Liver (tissue), 9 donors: ENCODE data around the gene CLCN2. TPM values are rescaled to one million over a fixed set of nuclear protein-coding genes. Genes with fewer than 3 reads are reported as not detected.

Experiments
- DNase-seq: peaks from one replicate; pipeline ENCODE4 v3.0.0-alpha.2; 2017; ENCODE audit warnings: low spot score
- H3K27ac ChIP-seq, 2 donors: one replicate each; pipeline ENCODE4 v1.7.0; 2013; ENCODE audit warnings: inconsistent platforms in 2 of 2, low read length in 2 of 2, control low read depth in 1 of 2, low read depth in 1 of 2, mild to moderate bottlenecking in 1 of 2
- H3K27me3 ChIP-seq, 4 donors: one replicate each; pipeline versions ENCODE4 v1.6.1 to v1.7.0; 2013; ENCODE audit warnings: low read length in 3 of 4, inconsistent platforms in 1 of 4, mild to moderate bottlenecking in 1 of 4, moderate library complexity in 1 of 4; ENCODE audit not compliant: control insufficient read depth in 4 of 4, insufficient read depth in 4 of 4
- H3K36me3 ChIP-seq, 4 donors: one replicate each; pipeline versions ENCODE4 v1.6.1 to v1.7.0; 2013; ENCODE audit warnings: low read length in 3 of 4, mild to moderate bottlenecking in 3 of 4, low read depth in 1 of 4, moderate library complexity in 1 of 4; ENCODE audit not compliant: control insufficient read depth in 4 of 4, insufficient read depth in 3 of 4
- H3K4me1 ChIP-seq, 4 donors: one replicate each; pipeline versions ENCODE4 v1.6.1 to v1.7.0; 2013; ENCODE audit warnings: low read length in 3 of 4, mild to moderate bottlenecking in 3 of 4, moderate library complexity in 1 of 4; ENCODE audit not compliant: control insufficient read depth in 4 of 4, insufficient read depth in 4 of 4
- H3K4me3 ChIP-seq, 3 donors: one replicate each; pipeline versions ENCODE4 v1.6.1 to v1.7.0; 2013; ENCODE audit warnings: low read length in 3 of 3, control low read depth in 1 of 3, low read depth in 1 of 3, mild to moderate bottlenecking in 1 of 3
- H3K9ac ChIP-seq, 2 donors: one replicate each; pipeline ENCODE4 v1.7.0; 2013; ENCODE audit warnings: low read length in 2 of 2, mild to moderate bottlenecking in 2 of 2, moderate library complexity in 2 of 2, control low read depth in 1 of 2, low read depth in 1 of 2
- H3K9me3 ChIP-seq, 4 donors: one replicate each; pipeline versions ENCODE4 v1.6.1 to v1.7.0; 2013; ENCODE audit warnings: low read length in 3 of 4; ENCODE audit not compliant: control insufficient read depth in 4 of 4
- FOXA2 ChIP-seq: IDR thresholded peaks from 2 replicates; pipeline ENCODE4 v1.6.1; 2016; ENCODE audit warnings: antibody characterized with exemption
- GABPA ChIP-seq, 2 donors: IDR thresholded peaks in 1 of 2; conservative IDR thresholded peaks in 1 of 2; 2 replicates each; pipeline ENCODE4 v1.6.1; 2016; ENCODE audit warnings: antibody characterized with exemption in 2 of 2, mild to moderate bottlenecking in 1 of 2, moderate library complexity in 1 of 2
- HNF4G ChIP-seq: IDR thresholded peaks from 2 replicates; pipeline ENCODE4 v1.6.1; 2016; ENCODE audit warnings: antibody characterized with exemption
- JUND ChIP-seq, 2 donors: IDR thresholded peaks; 2 replicates each; pipeline ENCODE4 v1.6.1; 2016; ENCODE audit warnings: antibody characterized with exemption in 2 of 2
- MAX ChIP-seq: IDR thresholded peaks from 2 replicates; pipeline ENCODE4 v1.6.1; 2016; ENCODE audit warnings: antibody characterized with exemption
- NR2F2 ChIP-seq: IDR thresholded peaks from 2 replicates; pipeline ENCODE4 v1.6.1; 2016; ENCODE audit warnings: antibody characterized with exemption
- RAD21 ChIP-seq, 2 donors: IDR thresholded peaks; 2 replicates each; pipeline ENCODE4 v1.6.1; 2016; ENCODE audit warnings: antibody characterized with exemption in 2 of 2, mild to moderate bottlenecking in 2 of 2
- REST ChIP-seq: IDR thresholded peaks from 2 replicates; pipeline ENCODE4 v1.6.1; 2016; ENCODE audit warnings: antibody characterized with exemption, mild to moderate bottlenecking
- RXRA ChIP-seq, 2 donors: IDR thresholded peaks; 2 replicates each; pipeline ENCODE4 v1.6.1; 2017 to 2018; ENCODE audit warnings: antibody characterized with exemption in 2 of 2, mild to moderate bottlenecking in 1 of 2
- SP1 ChIP-seq: IDR thresholded peaks from 2 replicates; pipeline ENCODE4 v1.6.1; 2018; ENCODE audit warnings: antibody characterized with exemption, mild to moderate bottlenecking
- TAF1 ChIP-seq: conservative IDR thresholded peaks from 2 replicates; pipeline ENCODE4 v1.6.1; 2016; ENCODE audit warnings: antibody characterized with exemption, mild to moderate bottlenecking
- YY1 ChIP-seq: IDR thresholded peaks from 2 replicates; pipeline ENCODE4 v1.6.1; 2016; ENCODE audit warnings: antibody characterized with exemption, mild to moderate bottlenecking
- WGBS: extraction: QIAGEN DNeasy Blood & Tissue Kit; methylation state at CpG from one replicate; pipeline ENCODE4 v1.1.7; 2013; 5-methylcytosine and 5-hydroxymethylcytosine counted together
- polyA plus RNA-seq, 2 donors: library from polyadenylated mRNA; stranded (reverse) in 1 of 2; unstranded in 1 of 2; fragments of 200-250 nt in 1 of 2; fragments of >200 nt in 1 of 2; fragmentation: Nextera tagmentation in 1 of 2; extraction: Ambion mirVana in 1 of 2; gene quantifications; one replicate each; pipeline versions ENCODE4 v1.2.1 to v1.2.3, GENCODE V29; 2013 to 2015
- total RNA-seq, 2 donors: library from RNA; depleted of rRNA; stranded (reverse); fragments of >200 nt; gene quantifications; one replicate each; pipeline ENCODE4 v1.2.3, GENCODE V29; 2014
- TF ChIP-seq, protein P1 (sequence below): IDR thresholded peaks from 2 replicates; pipeline ENCODE4 v1.6.1; 2016; ENCODE audit warnings: antibody characterized with exemption
- donor health status: healthy.
- donor health status: healthy.
- donor health status: healthy.
- donor health status: healthy.
- donor health status: healthy.

CLCN2 gene
- total and polyA plus RNA-seq, 4 donors = 1.1 to 3.9 (median 2.6) TPM

DNA sequence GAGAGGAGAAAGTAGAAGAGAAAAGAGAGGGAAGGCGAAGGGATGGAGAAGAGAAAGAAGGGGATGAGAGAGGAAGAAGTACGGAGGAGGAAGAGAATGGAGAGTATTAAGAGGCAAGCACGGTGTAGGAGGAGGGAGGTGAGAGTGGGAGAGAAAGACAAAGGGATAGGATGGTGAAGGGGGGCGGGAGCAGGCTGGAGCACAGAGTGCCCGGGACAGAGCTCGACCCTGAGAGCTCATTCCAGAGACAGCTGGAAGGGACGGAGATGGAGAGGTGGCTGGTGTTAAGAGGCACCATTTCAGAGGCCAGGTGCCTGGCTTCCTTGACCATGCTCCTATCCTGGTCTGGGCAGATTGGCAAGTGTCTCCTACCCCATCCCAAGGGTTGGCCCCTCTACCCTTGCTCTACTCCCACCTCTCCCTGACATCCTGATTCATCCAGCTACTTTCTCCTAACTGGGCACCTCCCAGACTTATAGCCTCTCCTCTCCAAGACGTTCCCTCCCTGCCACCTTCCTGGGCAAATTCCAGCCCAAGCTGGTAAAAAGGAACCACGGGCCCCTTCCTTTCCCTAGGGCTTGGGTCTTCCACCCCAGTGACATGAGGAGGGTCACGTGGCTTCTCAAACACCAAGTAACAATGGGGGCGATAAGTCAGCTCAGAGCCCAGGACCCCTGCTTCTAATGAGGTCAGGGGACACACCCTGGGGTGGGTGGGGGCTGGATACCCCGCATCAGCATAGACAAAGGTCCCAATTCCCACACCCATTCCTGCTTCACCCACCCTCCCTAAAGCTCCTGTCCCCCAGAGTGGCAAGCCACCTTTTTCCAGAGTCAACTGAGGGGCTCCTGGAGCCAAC lies 1.1 kb downstream of the CLCN2 start:
- no peak overlapping the region for H3K9ac ChIP-seq
- H3K9me3 ChIP-seq = no peaks in the 10 kb centered on the region
- H3K27ac ChIP-seq = no peak overlapping the region
- 84% methylated on average over 12 of the region's 12 CpGs for WGBS
- no peak for DNase-seq
- no peaks in the 10 kb centered on the region for H3K27me3 ChIP-seq
- peaks cover 0 to 5% (median under 1%) of the 10 kb centered on the region in 4 donors for H3K36me3 ChIP-seq
- no peak for TF ChIP-seq SP1
- no peak for TF ChIP-seq GABPA (IDR thresholded peaks at IDR 0.05 in 1 of 2, conservative IDR thresholded peaks at IDR 0.05 in 1 of 2)
- TF ChIP-seq FOXA2 = no peak
- no peak for TF ChIP-seq RXRA (IDR thresholded peaks at IDR 0.05)
- no peak for TF ChIP-seq RAD21 (IDR thresholded peaks at IDR 0.05)
- TF ChIP-seq REST = no peak
- no peak for TF ChIP-seq MAX
- TF ChIP-seq, protein P1, sequence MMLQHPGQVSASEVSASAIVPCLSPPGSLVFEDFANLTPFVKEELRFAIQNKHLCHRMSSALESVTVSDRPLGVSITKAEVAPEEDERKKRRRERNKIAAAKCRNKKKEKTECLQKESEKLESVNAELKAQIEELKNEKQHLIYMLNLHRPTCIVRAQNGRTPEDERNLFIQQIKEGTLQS = no peak
- TF ChIP-seq TAF1 = no peak
- TF ChIP-seq NR2F2 = no peak
- H3K4me3 ChIP-seq = no peak overlapping the region
- H3K4me1 ChIP-seq = peaks cover 2 to 28% (median 11%) of the 10 kb centered on the region in 4 donors

GRCh38 chr3:184359610-184360009 lies 1.8 kb downstream of the CLCN2 start:
- Histone ChIP-seq H3K9me3 (no peaks in the 10 kb centered on the region), H3K4me3 (no peak overlapping the region), H3K4me1 (peaks cover 2 to 28% (median 11%) of the 10 kb centered on the region in 4 donors), H3K36me3 (no peaks in the 10 kb centered on the region), H3K27ac (no peak overlapping the region), H3K27me3 (no peaks in the 10 kb centered on the region), H3K9ac (no peak overlapping the region)
- WGBS = 81% methylated on average over 9 of the region's 9 CpGs
- TF ChIP-seq, protein P1 = no peak
- TF ChIP-seq RAD21 (IDR thresholded peaks at IDR 0.05) (no peak), FOXA2 (no peak), YY1 (no peak), HNF4G (no peak)
- no peak for DNase-seq

GRCh38 chr3:184358921-184359350 lies 2.5 kb downstream of the CLCN2 start:
- Histone ChIP-seq H3K9ac (no peak overlapping the region), H3K27ac (no peak overlapping the region), H3K27me3 (no peaks in the 10 kb centered on the region), H3K4me3 (no peak overlapping the region), H3K36me3 (no peaks in the 10 kb centered on the region), H3K9me3 (no peaks in the 10 kb centered on the region), H3K4me1 (peaks cover 2 to 23% (median 11%) of the 10 kb centered on the region in 4 donors)
- TF ChIP-seq JUND (IDR thresholded peaks at IDR 0.05) = no peak
- 77% methylated on average over 14 of the region's 14 CpGs for WGBS
- DNase-seq = no peak
